Kidney capillary endothelial cell (primary cell): ENCODE results near the gene APBA3.

Source experiments
- DNase-seq: peaks from one replicate; pipeline ENCODE4 v3.0.0-alpha.2; 2018; ENCODE audit warnings: low spot score

APBA3 gene

DNA sequence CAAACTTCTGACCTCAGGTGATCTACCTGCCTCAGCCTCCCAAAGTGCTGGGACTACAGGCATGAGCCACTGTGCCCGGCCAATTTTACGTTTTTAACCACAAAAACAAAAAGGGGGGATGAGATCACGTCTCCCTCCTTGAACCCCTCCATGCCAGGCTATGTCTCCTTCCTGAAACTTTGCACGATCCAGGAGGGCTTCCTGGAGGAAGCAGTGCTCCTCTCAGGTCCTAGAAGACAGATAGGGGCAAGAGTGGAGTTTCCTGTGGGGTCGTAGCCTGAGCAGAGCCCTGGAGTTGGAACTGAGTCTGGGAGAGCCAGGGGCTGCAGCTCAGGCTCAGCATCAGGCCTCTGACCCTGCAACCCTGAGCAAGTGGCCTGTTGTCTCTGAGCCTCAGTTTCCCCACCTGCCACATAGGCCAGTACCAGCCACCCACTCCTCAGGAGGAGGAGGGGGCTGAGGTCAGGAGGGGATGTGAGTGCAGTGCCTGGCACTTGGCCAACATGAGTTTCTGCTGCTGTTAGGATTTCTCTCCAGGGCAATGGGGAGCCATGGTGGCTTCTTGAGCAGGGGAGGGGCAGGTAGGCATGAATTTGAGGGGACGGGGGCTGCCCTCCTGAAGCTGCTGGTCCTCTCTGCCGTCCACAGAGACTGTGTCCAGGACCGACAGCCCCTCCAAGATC is 16.0 kb downstream of the APBA3 start:
- no peak for DNase-seq

DNA sequence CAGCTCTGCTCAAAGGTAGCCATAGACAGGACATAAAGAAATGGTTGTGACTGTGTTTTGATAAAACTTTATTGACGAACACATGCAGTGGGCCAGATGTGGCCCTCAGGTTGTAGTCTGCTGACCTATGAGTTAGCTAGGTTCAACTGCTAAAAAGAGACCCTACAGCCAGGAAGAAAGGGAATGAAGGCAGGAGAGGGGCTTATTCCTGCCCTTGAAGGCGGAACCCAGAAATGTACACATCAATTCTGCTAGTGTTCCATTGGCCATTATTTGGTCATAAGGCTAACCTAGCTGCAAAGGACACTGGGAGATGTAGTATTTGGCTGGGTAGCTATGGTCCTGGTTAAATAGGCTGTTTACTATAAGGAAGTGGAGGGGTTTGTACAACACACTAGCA is 18.0 kb downstream of the APBA3 start:
- DNase-seq = no peak

DNA sequence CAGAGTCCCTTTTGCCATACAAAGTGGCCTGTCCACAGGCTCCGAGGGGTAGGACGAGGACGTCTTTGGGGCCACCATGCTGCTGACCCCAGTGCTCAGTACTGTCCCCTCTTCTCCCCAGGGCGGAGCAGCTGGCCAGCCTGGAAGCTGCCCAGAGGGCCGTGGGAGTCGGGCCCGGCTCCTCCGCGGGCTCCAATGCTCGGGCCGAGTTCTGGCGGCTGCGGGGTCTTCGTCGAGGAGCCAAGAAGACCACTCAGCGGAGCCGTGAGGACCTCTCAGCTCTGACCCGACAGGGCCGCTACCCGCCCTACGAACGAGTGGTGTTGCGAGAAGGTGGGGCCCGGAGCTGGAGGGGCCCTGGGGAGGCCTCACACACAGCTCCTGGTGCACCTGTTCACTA is 21.1 kb downstream of the APBA3 start:
- DNase-seq = no peak

DNA sequence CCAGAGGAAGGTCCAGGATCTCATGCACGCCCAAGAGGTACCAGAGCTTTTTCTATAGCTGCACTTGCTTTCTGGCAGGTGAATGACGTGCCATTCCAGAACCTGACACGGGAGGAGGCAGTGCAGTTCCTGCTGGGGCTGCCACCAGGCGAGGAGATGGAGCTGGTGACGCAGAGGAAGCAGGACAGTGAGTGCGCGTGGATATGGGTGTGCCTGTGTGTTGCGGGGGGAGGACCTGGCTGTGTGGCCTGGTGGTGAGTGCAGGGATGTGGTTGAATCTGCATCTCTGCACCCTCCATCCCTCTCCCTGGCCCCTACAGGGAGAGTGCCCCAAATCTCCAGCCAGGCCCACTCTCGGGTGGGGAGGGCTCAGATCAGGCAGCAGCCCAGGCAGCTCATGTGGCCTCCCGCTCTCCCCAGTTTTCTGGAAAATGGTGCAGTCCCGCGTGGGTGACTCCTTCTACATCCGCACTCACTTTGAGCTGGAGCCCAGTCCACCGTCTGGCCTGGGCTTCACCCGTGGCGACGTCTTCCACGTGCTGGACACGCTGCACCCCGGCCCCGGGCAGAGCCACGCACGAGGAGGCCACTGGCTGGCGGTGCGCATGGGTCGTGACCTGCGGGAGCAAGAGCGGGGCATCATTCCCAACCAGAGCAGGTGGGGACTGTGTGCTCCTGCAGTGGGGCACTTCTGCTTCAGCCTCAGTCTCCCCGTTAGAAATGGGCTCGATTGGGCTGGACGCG is 22.8 kb downstream of the APBA3 start:
- no peak for DNase-seq

DNA sequence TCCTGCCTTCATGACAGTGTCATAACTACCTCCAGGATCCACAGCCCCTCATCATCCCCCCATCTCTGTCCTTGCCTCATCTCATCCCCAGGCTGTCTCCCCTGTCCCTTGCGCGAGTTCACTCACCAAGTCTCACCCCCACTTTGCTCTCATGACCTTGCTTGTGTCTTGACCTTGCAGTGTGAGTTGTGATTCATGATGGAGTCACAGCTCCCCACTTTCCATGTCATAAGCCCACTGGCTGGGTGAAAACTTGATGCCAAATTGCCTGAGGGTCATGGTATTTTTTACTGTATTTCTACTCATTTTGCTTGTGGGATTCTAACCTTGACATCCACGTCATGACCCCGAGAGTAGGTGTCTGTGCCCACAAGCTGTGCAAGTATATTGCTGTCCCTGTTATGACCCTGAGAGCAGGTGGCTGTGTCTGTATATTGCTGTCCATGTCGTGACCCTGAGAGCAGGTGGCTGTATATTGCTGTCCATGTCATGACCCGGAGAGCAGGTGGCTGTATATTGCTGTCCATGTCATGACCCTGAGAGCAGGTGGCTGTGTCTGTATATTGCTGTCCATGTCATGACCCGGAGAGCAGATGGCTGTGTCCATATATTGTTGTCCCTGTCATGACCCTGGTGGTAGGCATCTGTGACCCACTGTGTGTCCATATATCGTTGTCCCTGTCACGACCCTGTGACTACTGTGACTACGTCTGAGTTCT is 23.8 kb downstream of the APBA3 start:
- DNase-seq = no peak

DNA sequence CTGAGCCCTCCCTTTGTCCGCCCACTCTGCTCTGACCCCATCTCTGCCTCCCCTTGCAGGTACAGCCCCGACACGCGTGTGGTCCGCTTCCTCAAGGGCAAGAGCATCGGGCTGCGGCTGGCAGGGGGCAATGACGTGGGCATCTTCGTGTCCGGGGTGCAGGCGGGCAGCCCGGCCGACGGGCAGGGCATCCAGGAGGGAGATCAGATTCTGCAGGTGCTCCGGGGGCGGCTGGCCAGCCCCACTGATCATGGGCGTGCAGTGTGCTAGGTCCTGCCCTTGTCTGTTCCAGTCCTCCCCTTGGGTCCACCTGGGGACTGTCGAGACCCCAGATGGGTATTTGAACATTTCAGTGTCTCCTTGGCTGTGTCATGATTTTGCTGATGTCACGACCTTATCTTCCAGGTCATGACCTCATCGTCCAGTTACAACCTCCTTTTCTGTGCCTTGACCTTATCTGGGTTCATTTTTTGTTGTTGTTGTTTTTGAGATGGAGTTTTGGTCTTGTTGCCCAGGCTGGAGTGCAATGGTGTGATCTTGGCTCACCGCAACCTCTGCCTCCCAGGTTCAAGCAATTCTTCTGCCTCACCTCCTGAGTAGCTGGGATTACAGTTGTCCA is 25.3 kb downstream of the APBA3 start:
- no peak for DNase-seq

DNA sequence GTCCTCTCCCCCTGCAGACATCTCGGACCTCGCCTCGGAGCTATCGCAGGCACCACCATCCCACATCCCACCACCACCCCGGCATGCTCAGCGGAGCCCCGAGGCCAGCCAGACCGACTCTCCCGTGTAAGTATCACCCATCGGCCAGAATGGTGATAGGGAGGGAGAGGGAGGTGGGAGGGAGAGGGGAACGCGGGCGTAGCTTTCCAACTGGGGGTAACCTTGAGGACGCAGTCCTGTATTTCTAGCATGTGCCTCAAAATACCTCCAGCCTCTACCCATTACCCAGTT is 27.2 kb downstream of the APBA3 start:
- no peak for DNase-seq

DNA sequence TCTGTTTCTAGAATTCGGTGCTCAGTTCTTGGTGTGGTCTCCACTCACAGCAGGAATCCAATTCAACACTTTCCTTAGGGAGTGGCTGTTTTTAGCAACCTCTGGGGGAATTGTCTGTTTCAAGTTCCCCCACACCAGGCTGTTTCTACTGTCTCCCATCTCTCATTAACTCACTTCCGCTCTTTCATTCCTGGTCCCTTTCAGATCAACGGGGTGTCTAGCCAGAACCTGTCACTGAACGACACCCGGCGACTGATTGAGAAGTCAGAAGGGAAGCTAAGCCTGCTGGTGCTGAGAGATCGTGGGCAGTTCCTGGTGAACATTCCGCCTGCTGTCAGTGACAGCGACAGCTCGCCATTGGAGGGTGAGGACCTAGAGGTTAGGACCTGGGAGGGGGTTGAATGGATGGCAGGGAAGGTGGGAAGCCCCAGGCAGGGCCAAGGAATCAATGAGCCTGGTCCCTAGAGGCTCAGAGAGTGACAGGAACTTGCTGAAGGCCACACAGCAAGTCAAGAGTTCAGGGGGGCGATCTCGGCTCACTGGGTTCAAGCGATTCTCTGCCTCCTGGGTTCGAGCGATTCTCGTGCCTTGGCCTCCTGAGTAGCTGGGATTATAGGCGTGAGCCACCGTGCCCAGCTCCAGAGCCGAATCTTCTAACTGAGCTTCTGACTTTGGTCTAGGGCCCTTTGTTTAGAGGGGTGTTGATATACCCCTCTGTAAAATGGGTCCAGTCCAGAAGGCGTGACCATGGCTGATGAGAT is 27.8 kb downstream of the APBA3 start:
- no peak for DNase-seq

DNA sequence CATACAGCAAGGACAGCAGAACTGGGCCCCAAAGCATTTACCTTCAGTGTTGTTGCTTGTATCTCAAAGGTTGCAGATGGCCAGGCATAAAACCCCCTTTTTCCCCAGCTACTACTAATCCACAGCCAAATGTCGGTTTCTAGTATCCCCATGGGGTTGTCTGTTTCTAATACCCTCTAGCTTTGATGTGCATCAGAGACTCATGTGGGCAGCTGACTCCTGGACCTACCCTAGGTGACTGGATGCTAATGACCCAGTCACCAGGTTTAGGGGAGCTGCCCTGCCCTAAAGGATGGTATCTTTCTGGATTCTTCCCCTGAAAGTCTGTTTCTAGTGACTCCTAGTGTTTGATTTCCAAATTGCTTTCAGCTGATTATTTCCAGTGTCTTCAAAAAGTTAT is 29.4 kb downstream of the APBA3 start:
- DNase-seq = no peak

DNA sequence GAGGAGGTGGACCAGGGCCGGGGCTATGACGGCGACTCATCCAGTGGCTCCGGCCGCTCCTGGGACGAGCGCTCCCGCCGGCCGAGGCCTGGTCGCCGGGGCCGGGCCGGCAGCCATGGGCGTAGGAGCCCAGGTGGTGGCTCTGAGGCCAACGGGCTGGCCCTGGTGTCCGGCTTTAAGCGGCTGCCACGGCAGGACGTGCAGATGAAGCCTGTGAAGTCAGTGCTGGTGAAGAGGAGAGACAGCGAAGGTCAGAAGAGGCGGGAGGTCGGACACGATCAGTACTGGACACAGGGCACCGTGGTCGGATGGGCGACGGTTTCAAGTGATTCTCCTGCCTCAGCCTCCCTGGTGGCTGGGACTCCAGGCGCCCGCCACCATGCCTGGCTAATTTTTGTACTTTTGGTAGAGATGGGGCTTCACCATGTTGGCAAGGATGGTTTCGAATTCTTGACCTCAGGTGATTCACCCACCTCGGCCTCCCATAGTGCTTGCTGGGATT is 31.0 kb downstream of the APBA3 start:
- no peak for DNase-seq

DNA sequence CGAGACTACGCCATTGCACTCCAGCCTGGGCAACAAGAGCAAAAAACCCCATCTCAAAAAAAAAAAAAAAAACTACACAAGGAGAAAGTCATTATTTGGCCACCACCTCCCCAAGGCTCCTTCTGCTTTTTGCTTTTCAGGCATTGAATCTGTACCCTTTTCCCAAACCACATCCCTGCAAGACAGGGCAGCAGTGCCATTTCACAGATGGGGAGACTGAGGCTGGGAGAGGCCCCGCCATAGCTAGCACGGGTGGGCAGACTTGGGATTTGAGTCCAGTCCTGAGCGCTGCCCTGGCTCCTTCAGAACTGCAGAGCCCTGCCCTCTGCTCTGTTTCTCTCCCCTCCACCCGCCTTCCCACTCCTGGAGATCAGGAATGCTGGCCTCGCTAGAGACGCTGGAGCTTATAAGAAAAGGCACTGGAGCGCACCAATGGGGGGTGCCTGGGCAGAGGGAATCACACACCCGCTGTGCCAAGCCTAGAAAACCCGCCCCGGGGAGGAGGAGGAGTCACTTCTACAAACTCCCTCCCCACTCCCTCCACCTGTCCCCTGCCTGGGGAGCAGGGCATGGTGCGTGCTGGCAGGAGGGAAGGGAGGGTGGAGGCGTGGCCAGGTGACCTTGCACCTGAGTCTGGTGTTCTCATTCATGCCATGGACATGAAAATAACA is 35.7 kb downstream of the APBA3 start:
- no peak for DNase-seq

DNA sequence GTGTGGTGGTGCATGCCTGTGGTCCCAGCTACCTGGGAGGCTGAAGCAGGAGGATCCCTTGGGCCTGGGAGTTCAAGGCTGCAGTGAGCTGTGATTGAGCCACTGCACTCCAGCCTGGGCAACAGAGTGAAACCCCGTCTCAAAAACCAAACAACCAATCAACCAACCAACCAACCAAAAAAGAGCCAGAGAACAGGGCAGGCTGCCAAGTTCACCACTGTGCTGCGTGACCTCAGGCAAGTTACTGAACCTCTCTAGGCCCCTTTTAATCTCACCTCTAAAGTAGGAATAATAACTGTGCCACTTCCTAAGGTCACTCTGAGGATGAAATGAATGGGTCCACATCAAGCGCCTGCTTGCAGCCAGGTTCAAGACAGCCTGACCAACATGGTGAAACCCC is 36.4 kb downstream of the APBA3 start:
- no peak for DNase-seq

DNA sequence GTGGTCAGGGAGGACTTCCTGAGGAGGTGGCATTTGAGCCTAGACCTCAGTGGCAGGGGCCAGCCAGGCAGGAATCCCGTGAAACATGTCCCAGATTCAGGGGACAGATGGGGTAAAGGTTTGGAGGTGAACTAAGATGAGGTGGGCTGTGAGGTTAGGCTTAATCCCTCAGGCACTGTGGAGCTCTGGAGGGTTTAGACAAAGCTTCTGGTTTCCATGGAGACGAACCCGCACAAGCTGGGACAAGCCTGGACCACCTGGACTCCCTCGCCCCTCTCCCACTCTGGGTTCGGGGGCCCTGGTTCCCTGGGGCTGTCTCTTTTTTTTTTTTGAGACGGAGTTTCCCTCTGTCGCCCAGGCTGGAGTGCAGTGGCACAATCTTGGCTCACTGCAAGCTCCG is 37.6 kb downstream of the APBA3 start:
- no peak for DNase-seq

DNA sequence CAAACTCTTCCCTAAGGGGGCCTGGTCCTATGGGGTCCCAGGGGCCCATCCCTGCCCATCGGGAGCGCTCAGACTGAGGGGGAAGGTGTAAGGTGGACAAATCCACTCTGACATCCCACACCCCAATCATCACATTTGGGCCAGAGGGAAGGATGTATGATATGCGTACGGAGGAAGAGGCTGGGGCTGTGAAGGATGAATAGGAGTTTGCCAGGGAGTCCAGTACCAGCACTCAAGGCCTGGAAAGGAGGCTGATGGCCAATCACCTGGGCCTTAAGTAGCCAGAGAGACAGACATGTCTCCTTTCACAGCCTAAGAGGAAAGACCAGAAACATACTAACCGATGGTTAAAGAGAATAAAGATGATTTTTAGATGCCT is 38.4 kb downstream of the APBA3 start:
- no peak for DNase-seq

DNA sequence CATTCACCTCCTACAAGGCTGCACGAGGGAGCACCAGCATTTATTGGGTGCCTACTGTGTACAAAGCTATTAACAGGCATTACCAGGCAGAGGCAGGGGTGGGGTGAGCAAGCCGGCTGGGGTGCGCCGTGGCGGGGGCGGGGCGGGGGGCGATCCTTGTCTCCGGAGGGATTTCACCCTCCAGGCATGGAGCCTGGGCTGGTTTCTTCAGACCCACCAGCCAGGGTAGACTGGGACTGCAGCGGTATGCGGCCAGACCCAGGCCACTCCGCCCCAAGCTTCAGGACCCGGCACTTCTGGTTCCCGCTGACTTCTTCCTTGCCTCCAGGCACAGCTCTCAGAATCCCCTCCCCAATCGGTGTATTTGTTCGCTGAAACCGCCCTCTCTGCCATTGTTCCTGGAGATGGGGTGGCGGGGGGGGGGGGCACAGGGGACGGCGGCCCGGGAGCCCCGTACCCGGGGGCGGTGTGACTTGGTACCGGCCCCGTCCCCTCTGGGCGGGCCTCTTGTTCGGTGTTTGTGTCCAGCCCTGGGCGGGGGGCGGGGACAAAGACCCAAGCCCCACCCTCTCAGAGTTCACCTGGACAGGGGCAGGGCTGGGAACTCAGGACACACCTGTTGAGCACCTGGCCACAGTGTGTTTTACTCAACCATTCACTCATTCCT is 38.9 kb downstream of the APBA3 start:
- no peak for DNase-seq

DNA sequence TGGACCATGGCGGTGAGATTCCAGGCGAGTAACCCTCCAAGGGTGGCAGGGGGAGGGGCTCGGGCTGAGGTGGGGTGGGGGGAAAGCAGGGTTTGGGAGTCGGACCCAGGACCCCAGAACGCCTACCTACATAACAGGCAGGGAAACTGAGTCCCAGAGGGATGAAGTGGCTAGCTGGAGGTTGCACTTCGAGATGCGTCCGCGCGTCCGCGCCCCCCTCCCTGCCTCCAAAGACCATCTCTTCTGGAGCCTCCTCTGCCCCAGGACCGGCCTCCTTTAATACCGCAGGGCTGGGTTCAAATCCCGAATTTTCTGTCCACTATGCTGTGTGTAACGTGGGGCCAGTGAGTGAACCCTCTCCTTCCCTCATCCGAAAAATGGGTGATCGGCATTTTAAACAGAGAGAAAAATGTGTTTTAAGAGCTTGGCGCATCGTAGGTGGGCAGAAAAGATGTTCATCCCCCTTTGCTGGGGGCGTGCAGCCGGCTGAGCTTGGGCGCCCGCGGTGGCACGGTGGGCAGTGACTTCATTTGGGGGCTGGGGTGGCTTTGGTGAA is 39.5 kb downstream of the APBA3 start:
- DNase-seq = no peak

DNA sequence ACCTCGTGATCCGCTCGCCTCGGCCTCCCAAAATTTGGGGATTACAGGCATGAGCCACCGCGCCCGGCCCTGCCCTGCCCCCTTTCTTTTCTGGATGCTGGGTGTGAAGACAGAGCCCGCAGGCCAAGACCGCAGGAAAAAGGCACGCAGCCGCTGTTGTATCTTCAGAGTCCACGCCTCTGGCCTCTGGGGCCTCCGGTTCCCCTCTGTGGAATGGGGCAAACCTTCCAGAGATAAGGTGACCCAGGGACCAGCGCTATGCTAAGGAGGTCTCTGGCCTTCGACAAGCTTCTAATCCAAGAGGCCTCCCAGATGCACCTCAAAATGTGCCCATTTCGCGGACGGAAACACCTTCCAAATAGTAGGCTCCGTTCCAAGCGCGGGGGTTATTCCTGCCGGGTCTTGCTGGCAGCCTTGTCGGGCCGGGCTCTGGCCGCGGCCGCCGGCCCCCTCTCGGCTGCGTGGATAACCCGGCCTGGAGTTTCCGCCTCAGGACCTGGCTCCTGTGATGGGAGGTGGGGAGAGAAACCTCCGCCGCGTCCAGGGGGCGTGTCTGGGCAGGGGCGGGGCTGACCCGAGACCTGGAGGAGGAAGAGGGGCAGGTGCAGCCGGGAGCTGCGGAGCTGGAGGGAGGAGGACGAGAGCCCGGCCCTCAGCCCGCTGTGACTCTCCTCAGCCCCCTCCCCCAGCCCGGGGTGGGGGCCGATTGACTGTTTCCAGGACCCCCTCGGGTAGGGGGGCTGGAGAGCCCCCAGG is 40.2 kb downstream of the APBA3 start:
- peak; percentile 50 for DNase-seq

DNA sequence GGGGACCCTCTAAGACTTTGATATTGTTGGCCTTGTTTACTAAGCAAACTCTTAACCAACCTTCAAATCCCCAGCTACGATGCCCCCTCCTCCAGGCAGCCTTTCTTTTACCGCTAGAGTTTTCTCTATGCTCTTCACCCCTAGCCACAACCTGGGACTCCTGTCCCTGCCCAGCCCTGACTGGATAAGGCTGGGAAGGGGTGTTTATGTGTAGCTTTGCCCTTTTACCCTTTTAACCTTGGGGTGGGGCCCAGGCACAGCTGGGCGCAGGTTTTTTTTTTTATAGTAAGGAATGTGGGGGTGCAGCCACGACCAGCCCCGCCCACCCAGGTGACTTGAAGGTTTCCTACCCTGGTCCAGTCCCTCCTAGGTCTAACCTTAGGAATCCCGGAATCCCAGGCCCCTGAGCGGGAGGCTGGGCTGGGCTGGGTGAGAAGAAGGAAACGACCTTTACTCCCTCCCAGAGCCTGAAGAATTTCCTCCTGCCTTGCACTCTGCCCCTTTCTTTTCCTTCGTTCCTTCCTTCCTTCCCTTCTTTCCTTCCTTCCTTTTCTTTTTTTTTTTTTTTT is 41.1 kb downstream of the APBA3 start:
- no peak for DNase-seq

DNA sequence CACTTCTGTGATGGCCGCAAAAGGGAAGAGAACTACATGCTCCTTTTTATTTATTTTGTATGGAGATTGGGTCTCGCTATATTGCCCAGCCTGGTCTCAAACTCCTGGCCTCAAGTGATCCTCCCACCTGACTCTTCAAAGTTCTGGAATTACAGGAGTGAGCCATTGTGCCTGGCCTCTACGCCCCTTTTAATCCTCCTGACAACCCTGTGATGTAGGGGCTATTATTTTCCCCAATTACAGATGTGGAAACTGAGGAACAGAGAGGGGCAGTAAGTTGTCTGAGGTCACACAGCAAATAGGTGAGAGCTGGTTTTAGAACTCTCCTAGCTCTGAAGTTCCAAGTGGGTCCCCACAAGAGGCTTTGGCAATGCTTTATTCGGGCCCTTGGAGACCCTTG is 41.6 kb downstream of the APBA3 start:
- DNase-seq = no peak
